ENCODE data around the gene TRPV4. TPM values are rescaled to one million over a fixed set of nuclear protein-coding genes. Genes with fewer than 3 reads are reported as not detected.

The TRPV4 gene
- total RNA-seq, 1 donor from 2014 or later = 3.5 TPM

- no peak for TF ChIP-seq CTCF (conservative IDR thresholded peaks at IDR 0.05)
- Mint-ChIP-seq H3K4me1 (peaks cover 15% of the 10 kb centered on the region), H3K27ac (ENCODE audit: unreplicated experiment) (no peak overlapping the region), H3K36me3 (ENCODE audit: low read depth) (no peaks in the 10 kb centered on the region), H3K9me3 (no peaks in the 10 kb centered on the region), H3K4me3 (no peak overlapping the region), H3K27me3 (ENCODE audit: low read depth) (no peaks in the 10 kb centered on the region)
- no peak for DNase-seq (ENCODE audit: low read depth, low spot score)
Measured at GRCh38 chr12:109741970-109742703, 91.1 kb downstream of the TRPV4 start.

GRCh38 chr12:109741286-109741969 is 91.8 kb downstream of the TRPV4 start:
- no peaks in the 10 kb centered on the region for H3K36me3 Mint-ChIP-seq (ENCODE audit: low read depth)
- H3K9me3 Mint-ChIP-seq = no peaks in the 10 kb centered on the region
- H3K27me3 Mint-ChIP-seq (ENCODE audit: low read depth) = peaks cover 4% of the 10 kb centered on the region
- no peak overlapping the region for H3K4me3 Mint-ChIP-seq
- no peak for TF ChIP-seq CTCF (conservative IDR thresholded peaks at IDR 0.05)
- no peak overlapping the region for H3K27ac Mint-ChIP-seq (ENCODE audit: unreplicated experiment)
- peaks cover 20% of the 10 kb centered on the region for H3K4me1 Mint-ChIP-seq
- no peak for DNase-seq (ENCODE audit: low read depth, low spot score)

DNA sequence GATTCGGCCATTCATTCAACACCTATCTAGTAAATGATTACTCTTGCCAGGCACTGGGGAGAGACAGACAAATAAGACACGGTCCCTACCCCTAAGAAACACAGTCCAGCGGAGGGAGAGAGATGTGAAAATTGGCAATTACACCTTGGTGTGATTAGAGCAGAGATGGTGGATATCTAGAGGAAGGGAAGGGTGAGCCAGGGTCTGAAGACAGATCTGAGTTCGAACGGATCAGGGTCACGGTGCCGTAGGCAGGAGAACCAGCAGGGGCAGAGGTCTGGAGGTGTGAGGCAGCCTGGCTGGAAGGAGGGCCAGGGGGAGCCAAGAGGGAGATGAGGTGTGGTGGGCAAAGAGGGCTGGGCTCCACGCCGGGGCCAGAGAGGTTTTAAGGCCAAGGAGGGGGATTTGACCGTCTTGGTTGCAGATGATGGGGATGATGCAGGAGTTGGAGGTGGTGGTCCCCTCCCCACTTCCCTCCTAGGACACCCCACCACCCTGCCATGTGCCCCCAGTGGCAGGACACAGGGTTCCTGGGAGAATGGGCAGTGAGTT is 92.4 kb downstream of the TRPV4 start:
- DNase-seq (ENCODE audit: low read depth, low spot score) = no peak
- no peak overlapping the region for H3K27ac Mint-ChIP-seq (ENCODE audit: unreplicated experiment)
- no peaks in the 10 kb centered on the region for H3K9me3 Mint-ChIP-seq
- H3K4me3 Mint-ChIP-seq = no peak overlapping the region
- peaks cover 25% of the 10 kb centered on the region for H3K4me1 Mint-ChIP-seq
- TF ChIP-seq CTCF (conservative IDR thresholded peaks at IDR 0.05) = no peak
- H3K27me3 Mint-ChIP-seq (ENCODE audit: low read depth) = peaks cover 4% of the 10 kb centered on the region
- H3K36me3 Mint-ChIP-seq (ENCODE audit: low read depth) = no peaks in the 10 kb centered on the region

DNA sequence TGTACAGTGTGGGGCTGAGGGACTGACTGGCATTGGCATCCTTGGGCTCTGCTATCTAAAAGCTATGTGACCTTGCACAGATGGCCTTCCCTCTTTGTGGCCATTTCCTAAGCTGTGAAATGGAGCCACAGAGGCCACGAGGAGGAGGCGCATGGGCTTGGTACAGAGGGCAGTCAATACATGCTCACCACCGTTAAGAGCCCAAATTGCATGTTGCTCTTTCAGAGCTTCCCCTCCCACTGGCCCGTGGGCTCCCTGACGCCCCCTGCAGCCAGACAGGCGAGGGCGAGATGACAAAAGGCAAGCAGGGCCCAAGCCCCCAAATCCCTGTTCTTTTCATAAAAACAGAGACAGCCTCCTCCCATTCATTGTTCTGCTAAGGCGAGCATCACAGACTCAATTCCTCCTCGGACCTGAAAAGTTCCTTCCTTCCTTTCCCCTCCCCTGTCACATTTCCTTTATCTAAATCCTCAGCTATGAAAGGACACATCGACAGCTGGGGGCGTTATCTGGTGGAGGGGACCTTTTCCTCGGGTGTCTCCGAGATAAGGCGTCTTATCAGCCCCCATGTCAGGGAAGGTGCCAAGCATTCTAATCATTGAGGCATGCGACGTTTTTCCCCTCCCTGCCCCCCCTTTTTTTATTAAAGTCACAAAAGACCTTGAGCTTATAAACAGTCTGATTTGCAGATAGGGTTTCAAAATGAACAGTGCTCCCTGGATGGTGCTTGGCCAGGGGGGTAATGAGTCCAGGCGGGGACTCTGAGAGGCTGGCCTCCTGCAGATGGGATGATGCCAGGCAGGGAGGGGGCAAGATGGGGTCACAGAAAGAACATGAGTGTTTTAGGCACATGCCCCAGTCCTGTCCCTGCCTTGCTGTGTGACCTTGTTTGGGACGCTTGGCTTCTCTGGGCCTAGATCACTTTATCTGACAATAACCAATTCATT is 93.2 kb downstream of the TRPV4 start:
- Mint-ChIP-seq H3K9me3 (no peaks in the 10 kb centered on the region), H3K36me3 (ENCODE audit: low read depth) (no peaks in the 10 kb centered on the region), H3K4me3 (no peak overlapping the region), H3K4me1 (peaks cover 33% of the 10 kb centered on the region), H3K27me3 (ENCODE audit: low read depth) (peaks cover 8% of the 10 kb centered on the region), H3K27ac (ENCODE audit: unreplicated experiment) (no peak overlapping the region)
- DNase-seq (ENCODE audit: low read depth, low spot score) = no peak
- TF ChIP-seq CTCF (conservative IDR thresholded peaks at IDR 0.05) = peak; percentile 46

Data from neural crest cell (in vitro differentiated cells).